GM12872 (cell line): ENCODE measurements around the gene ZBTB7C.

Experiments
- TF ChIP-seq, protein P1 (sequence below): IDR thresholded peaks from 3 replicates; pipeline ENCODE4 v1.5.1; 2011; ENCODE audit warnings: low read depth, mild to moderate bottlenecking, low read length, moderate library complexity; ENCODE audit not compliant: insufficient read depth

The ZBTB7C gene

GRCh38 chr18:48154828-48155227 lies 254.4 kb downstream of the ZBTB7C start:
- TF ChIP-seq, protein P1, sequence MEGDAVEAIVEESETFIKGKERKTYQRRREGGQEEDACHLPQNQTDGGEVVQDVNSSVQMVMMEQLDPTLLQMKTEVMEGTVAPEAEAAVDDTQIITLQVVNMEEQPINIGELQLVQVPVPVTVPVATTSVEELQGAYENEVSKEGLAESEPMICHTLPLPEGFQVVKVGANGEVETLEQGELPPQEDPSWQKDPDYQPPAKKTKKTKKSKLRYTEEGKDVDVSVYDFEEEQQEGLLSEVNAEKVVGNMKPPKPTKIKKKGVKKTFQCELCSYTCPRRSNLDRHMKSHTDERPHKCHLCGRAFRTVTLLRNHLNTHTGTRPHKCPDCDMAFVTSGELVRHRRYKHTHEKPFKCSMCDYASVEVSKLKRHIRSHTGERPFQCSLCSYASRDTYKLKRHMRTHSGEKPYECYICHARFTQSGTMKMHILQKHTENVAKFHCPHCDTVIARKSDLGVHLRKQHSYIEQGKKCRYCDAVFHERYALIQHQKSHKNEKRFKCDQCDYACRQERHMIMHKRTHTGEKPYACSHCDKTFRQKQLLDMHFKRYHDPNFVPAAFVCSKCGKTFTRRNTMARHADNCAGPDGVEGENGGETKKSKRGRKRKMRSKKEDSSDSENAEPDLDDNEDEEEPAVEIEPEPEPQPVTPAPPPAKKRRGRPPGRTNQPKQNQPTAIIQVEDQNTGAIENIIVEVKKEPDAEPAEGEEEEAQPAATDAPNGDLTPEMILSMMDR, result no peak

DNA sequence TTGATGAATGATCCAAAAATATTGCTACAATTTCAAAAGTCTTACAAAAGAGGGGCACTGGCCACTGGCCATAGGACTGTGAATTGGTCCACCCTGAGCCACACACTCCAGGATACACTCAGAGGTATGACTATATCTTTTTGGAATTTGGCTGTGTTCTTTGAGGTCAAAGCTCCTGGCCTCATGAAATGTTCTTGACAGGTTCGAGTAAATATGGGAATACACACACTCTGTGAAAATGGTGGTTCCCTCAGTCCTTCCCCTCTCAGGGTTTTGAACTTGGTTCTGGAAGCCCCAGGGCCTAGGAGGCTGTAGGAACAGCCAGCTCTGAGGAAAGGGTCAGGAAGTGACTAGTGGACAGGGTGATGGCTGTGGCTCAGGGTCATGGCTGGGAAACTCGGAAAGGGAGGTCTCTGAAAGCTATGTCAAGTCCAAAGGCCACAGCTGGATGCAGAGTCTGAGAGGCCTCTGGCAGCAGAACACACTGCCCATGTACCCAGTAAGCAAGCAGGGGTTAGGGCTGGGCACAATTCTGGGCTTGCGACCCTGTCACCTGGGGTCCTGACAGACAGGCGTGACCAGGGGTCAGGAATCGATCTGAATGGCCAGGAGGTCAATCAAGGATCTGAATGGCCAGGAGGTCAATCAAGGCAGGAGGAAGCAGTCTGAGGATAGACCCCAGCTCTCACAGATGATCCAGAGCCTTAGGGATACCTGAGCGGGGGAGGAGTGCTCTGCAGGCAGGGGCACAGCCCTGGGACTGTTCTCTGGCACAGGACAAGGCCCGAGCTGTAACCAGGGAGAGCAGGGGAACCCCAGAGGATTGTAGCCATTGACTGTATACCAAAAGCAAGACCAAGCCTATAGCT lies 255.3 kb downstream of the ZBTB7C start:
- TF ChIP-seq, protein P1, result no peak

DNA sequence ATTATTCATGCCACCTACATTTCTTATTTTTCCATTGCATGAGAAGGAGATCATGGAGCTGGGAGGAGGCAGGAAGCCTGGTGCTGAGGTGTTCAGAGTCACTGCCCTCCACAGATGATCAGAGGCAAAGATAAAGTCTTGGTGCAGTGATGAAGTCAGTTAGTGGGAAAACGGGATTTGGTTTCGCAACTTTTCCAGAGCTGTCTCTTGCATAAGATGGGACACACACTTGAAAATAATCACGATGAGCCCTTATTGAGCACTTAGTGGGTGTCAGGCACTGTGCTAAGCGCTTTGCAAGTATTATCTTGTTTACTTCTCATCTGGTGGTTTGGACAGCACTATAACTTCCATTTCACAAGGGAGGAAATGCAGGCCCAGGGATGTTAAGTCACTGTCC lies 256.6 kb downstream of the ZBTB7C start:
- TF ChIP-seq, protein P1, result no peak

DNA sequence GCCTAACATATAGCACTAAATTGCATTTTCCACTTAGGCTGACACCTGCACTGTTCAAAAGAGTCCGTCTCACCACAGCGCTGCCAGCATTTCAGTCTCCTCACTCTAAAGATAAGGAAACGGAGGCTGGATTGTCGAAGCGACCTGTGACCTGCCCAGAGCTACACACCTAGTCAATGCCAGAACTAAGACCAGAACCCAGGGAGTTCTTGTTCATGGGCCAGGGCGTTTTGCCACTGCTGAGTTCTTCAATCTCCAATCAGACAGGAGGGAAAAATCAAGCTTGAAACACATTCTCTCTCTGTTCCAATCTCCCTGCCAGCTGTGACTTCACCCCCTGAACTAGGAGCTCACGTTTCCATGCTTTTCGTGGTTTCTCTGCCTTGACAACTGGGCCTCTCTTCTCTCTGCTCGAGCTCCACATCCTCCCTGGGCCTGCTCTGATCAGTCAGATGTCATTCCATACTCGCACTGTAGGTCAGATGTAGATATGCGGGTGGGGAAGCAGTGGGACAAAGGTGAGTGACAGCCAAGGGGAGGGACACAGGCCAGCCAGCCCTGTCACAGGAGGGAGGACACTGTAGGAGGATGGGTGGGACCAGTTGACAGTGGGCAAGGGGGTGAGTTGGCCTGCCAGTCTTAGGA lies 257.6 kb downstream of the ZBTB7C start:
- TF ChIP-seq, protein P1, result no peak

DNA sequence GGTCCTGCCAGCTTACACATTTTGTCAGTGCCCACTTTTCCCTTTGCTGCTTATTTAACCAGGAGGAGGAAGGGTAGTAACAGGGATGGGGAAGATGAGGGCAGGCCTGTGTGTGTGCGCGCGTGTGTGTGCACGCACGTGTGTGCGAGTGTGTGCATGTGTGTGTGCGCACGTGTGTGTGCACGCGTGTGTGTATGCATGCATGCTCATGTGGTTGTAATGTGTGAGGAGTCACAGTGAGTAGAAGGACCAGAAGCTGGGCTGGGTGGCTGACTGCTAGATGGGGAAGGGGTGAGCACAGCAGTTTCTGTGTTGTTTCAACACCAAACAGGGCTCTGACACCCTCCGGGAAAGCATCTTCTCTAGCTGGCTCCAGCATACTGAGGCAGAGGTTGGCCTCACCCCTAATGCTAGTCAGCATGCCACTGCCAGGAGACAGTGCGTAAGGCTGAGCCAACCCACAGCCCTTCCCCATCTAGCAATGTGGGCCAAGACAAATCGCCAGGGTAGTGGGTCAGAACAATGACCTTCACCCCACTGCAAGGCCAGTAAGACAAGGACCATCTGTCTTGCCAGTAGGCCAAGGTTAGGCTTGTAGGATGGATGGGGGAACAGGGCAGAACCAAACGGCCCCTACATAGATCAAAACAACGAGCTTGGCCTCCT lies 260.0 kb downstream of the ZBTB7C start:
- TF ChIP-seq, protein P1, result no peak

DNA sequence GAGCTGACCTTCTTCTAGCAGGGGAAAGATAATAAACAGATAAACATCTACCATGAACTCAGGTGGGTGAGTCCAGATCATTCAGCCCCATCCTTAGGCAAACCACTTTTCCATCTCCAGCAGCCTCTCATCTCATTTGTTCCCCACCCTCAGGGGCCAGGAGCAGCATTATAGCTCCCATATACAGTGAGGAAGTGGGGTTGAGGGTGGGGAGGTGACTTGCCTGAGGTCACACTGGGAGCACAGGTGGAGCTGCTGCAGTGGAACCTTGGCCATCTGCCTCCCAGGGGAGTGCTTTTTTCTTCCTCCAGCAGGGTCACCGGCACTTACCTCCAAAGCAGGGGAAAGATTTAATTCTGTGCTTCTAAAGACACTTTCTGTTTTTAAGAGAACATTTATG lies 266.2 kb downstream of the ZBTB7C start:
- TF ChIP-seq, protein P1, result no peak

- TF ChIP-seq, protein P1, result no peak
These were observed 266.8 kb downstream of the ZBTB7C start for GRCh38 chr18:48142353-48142752.
